Fibroblast of pulmonary artery (primary cell): Measurements from ENCODE around the gene VWA3B.

Experiments
- DNase-seq: peaks from one replicate; pipeline ENCODE4 v3.0.0-alpha.2; 2010; ENCODE audit warnings: low read depth
- H3K4me3 ChIP-seq: replicated peaks from 2 replicates; pipeline ENCODE4 v1.5.1; 2011; ENCODE audit warnings: low read depth, mild to moderate bottlenecking, control low read depth, low read length, moderate library complexity
- CTCF ChIP-seq: IDR thresholded peaks from 2 replicates; pipeline ENCODE4 v1.5.1; 2011; ENCODE audit warnings: mild to moderate bottlenecking, control low read depth, low read length, inconsistent platforms; ENCODE audit errors: missing control alignments

The VWA3B gene

DNA sequence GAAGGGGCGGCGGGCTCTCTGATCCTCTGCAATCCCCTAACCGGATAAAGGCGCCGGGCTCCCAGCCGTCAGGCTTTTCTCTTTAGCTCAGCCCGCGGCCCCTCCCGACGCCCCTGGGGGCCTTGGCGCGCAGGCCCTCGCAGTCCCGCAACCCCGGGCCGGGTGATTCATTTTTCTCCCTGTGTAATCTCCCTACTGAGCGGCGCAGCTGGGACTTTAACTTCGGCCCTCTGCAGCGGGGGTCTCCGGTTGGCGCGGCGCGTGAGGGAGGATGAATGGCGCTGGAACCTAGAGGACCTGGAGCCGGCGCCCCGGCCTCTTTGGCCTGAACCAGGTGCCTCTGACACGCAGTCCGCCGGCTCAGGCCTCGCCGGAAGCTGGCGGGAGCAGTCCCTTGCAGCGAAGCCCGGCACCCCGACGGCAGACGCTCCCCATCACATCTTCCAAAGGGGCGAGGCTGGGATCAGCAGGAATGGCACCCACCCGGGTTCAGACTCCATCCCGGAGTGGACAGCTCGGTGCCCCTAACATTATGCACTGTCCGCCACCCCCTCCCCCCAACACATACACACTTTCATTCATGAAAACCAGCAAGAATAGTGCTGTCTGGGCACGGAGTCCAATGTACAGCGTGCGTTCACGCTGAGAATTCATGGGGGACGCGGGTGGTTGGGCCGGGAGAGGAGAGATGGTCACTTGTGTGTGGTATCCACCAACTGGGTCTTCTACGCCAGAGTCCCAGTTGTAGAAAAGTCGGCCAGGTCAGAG, 260.5 kb downstream of the VWA3B start:
- H3K4me3 ChIP-seq = no peak overlapping the region
- DNase-seq = no peak
- no peak for TF ChIP-seq CTCF

DNA sequence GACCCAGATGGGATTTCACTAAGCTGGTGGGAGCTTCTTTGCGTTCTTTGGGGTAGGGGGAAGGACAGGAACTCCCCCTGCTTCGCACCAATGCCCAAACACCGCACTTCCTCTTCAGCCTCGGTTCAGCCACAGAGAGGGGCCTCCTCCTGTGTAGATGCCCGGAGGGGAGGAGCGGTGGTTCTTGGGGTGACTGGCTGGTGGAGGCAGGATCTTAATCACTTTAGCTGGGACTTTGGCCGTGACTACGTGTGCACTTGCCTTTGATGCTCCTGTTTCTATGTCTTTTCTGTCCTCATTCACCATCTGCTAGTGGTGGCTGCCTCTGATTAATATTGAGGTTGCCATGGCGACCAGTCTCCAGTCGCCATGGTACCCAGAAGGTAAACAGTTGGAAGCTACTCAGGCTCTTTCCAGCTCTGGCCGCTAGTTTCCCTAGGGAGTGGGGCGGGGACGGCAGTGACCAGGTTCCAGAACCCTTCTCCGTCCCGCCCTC, 261.1 kb downstream of the VWA3B start:
- no peak for TF ChIP-seq CTCF
- H3K4me3 ChIP-seq = no peak overlapping the region
- DNase-seq = no peak

DNA sequence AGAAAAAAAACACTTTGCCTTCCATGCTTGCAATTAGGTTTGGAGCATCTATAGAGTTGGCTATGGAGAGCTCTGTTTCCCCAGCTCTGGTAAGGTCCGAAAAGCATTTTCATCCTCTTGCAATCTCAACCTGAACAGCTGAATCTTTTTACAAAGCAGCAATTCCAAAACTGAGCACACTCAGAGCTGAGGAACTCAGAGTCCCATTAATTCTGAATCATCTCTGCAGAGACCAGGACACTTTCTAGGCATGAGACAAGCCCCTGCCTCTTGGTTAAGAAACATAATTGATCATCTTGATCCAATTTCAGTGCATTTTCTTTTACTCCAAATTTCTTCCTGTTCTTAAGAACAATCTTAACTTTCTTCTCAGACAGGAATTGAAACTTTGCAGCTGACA, 263.4 kb downstream of the VWA3B start:
- DNase-seq = no peak
- H3K4me3 ChIP-seq = no peak overlapping the region
- TF ChIP-seq CTCF = no peak

DNA sequence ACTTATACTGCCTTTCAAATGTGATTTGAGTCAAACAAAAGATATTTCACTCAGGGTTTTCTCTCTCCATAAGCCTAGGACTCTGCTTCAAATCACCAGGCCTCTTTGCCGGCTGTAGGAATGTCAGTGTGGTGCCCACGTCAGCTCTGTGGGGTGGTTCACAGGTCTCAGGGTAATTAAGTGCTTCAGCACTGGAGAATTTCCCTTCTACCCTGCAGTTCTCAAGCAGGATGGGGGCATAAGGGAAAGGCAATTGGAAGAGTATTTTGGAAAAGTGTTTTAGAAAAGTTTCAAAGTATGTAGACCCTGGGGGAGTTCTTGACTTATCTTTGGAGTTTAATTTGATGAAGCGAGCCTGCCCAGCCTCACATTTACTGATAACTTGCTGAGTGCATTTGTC, 268.9 kb downstream of the VWA3B start:
- DNase-seq = no peak
- H3K4me3 ChIP-seq = no peak overlapping the region
- no peak for TF ChIP-seq CTCF

DNA sequence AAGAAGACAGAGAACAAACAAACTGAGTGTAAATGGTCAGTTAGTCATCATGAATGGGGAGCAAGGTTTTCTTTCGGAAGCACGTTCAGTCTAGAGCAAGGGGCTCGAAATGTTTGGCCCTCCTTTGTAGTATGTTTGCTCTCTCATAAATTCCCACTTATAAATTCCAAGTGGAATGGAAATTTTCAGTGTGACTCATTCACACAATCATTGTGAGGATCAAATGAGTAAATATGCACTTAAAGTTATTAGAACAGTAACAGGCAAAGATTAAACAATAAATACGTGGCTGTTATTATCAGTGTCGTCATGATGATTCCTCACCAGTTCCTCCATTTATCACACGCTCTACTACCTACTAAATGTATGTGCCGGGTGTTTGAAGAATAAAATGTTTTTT, 269.8 kb downstream of the VWA3B start:
- no peak overlapping the region for H3K4me3 ChIP-seq
- no peak for DNase-seq
- no peak for TF ChIP-seq CTCF

GRCh38 chr2:98357849-98358248, 270.9 kb downstream of the VWA3B start:
- no peak overlapping the region for H3K4me3 ChIP-seq
- DNase-seq = no peak
- no peak for TF ChIP-seq CTCF

DNA sequence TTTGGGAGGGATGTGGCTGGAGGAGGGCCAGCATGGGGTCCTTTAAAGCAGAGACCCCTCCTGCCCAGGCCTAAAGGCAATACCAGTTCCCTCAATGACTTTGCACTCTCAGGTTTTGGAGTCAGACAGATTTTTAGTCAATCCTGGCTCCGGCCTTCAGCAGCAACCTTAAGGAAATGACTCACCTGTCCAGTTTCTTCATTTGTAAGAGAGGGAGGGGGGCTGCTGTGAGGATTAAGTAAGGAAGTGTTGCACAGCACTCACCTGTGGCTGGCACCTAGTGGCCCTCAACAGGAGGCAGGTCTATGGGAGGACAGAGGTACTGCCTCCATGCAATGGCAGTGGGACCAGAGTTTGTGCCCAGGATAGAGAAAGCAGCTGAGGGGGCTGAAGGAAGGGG, 273.0 kb downstream of the VWA3B start:
- no peak overlapping the region for H3K4me3 ChIP-seq
- no peak for TF ChIP-seq CTCF
- DNase-seq = no peak
